ENCODE data around the gene TRIM33.

Gene TRIM33

DNA sequence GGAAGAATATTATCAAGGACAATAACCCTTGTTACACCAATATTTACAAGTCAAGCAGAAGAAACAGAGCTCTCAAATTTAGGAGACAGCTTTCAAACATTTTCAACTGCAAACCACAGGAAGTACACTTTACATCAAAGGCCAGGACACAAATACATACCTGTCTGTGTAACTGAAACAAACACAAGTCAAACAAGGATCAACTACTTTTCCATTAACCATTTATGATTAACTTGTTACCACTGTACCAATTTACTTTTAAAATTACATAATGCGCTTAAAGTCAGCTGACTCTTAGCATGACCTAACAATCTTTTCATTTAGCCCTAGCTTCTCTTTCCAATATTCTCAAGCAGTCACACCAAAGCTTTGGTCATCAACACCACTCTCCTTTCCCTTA lies 43.5 kb downstream of the TRIM33 start:
- ChIA-PET POLR2A (ENCODE audit: low non-redundant PET) (no interaction called here), CTCF (no interaction called here)
- no peak for DNase-seq (ENCODE audit: low spot score)
- H3K27ac ChIP-seq: no peak overlapping the region
- TF ChIP-seq, protein P1, sequence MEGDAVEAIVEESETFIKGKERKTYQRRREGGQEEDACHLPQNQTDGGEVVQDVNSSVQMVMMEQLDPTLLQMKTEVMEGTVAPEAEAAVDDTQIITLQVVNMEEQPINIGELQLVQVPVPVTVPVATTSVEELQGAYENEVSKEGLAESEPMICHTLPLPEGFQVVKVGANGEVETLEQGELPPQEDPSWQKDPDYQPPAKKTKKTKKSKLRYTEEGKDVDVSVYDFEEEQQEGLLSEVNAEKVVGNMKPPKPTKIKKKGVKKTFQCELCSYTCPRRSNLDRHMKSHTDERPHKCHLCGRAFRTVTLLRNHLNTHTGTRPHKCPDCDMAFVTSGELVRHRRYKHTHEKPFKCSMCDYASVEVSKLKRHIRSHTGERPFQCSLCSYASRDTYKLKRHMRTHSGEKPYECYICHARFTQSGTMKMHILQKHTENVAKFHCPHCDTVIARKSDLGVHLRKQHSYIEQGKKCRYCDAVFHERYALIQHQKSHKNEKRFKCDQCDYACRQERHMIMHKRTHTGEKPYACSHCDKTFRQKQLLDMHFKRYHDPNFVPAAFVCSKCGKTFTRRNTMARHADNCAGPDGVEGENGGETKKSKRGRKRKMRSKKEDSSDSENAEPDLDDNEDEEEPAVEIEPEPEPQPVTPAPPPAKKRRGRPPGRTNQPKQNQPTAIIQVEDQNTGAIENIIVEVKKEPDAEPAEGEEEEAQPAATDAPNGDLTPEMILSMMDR (conservative IDR thresholded peaks at IDR 0.05; ENCODE audit: low read depth): no peak

DNA sequence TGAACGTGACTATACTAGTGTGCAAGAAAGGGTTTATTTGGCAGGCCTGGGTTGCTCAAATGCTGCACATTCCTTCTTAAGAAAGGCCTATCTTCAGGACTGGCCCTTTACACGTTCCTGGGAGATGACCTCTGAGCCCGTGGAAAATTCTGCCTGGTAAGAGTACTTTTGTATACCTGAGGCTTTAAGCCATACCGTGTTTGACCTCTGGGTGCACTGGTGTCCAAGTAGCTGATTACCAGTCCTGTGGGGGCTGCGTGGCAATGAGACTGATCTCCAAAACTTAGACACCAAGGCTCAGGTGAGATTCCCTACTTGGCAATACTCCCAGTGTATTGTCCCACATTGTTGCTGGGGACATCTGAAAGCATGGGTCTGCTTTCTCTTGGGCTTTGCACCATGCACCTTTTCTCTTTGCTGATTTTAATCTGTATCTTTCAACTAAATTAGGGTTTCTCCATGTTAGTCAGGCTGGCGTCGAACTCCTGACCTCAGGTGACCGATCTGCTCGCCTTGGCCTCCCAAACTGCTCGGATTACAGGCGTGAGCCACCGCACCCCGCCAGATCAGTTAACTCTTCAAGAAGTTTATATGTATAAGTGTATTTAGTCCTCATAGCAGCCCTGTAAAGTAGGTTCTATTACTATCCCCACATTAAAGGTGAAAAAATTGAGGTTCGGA lies 44.5 kb downstream of the TRIM33 start:
- POLR2A ChIA-PET (ENCODE audit: low non-redundant PET): no interaction called here
- CTCF ChIA-PET: interaction anchor here (0.5 kb wide), 1 partner anchor 10 kb away, joined by 3 read pairs; no protein-coding TSS in a partner anchor
- no peak overlapping the region for H3K27ac ChIP-seq
- TF ChIP-seq, protein P1 (conservative IDR thresholded peaks at IDR 0.05; ENCODE audit: low read depth): no peak
- DNase-seq (ENCODE audit: low spot score): no peak

DNA sequence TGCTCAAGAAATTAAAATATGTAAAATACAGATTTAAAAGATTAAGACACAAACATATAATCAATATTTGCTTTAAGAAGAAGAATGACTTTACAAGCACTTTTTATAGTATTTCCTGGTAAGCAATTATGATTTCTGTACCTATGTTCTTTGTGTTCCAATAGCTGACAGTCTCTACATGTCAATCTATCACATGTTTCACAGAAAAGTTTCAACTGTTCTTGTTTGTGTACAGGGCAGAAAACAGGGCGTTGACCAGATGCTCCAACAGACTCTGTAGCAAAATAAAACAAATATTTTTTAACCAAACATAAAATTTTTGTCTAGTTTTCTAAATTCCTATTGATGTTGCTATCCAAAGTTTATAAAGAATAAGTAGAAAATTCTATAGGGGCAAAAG lies 48.0 kb downstream of the TRIM33 start:
- TF ChIP-seq, protein P1 (conservative IDR thresholded peaks at IDR 0.05; ENCODE audit: low read depth): no peak
- no peak for DNase-seq (ENCODE audit: low spot score)
- H3K27ac ChIP-seq: no peak overlapping the region
- CTCF ChIA-PET: interaction anchor here (0.6 kb wide), 1 partner anchor 724 kb away, joined by 3 read pairs; no protein-coding TSS in a partner anchor
- POLR2A ChIA-PET (ENCODE audit: low non-redundant PET): no interaction called here

DNA sequence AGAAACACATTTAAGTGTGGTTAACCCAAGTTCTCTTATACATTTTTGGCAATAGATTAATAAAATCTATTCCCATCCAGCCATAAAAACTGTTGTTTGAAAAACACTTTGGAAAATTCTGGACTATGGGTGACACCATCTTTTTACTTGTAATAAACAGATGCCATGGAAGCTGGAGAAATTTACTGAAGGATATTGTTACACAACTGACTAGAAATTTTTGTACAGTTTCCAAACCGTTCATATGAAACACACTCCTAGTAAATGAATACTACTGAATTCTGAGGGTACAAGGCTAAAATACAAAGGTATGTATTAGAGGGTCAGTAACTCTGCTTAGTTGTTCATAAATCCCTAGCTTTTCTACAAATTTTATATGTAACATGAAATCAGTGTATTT lies 48.7 kb downstream of the TRIM33 start:
- ChIA-PET POLR2A (ENCODE audit: low non-redundant PET) (no interaction called here), CTCF (interaction anchor here (0.6 to 0.7 kb wide), 2 partner anchors 116 to 724 kb away, joined by 3 read pairs; no protein-coding TSS in a partner anchor)
- H3K27ac ChIP-seq: no peak overlapping the region
- no peak for DNase-seq (ENCODE audit: low spot score)
- TF ChIP-seq, protein P1 (conservative IDR thresholded peaks at IDR 0.05; ENCODE audit: low read depth): no peak

DNA sequence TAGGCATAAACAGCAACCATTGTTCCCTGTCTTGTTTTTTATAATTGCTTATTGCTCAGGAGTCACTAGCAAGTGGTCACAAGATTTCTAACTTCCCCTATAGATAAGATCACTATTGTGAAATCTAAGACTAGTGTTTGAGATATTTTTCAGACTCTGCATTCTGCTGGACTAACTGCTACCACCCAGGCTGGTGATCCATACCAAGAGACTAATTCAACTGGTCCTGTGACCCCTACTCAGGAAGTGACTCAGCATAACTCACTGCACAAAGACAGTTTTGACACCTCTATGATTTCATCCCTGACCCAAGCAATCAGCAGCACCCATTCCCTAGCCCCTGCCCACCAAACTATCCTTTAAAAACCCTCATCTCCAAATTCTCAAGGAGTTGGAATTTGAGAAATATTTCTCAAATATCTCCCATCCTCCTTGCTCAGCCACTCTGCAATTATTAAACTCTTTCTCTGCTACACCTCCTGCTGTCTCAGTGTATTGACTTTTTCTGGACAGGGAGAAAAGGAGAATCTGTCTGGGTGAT lies 52.7 kb downstream of the TRIM33 start:
- CTCF ChIA-PET: no interaction called here
- peak; percentile 38 for DNase-seq (ENCODE audit: low spot score)
- TF ChIP-seq, protein P1 (conservative IDR thresholded peaks at IDR 0.05; ENCODE audit: low read depth): no peak
- H3K27ac ChIP-seq: no peak overlapping the region
- POLR2A ChIA-PET (ENCODE audit: low non-redundant PET): no interaction called here

DNA sequence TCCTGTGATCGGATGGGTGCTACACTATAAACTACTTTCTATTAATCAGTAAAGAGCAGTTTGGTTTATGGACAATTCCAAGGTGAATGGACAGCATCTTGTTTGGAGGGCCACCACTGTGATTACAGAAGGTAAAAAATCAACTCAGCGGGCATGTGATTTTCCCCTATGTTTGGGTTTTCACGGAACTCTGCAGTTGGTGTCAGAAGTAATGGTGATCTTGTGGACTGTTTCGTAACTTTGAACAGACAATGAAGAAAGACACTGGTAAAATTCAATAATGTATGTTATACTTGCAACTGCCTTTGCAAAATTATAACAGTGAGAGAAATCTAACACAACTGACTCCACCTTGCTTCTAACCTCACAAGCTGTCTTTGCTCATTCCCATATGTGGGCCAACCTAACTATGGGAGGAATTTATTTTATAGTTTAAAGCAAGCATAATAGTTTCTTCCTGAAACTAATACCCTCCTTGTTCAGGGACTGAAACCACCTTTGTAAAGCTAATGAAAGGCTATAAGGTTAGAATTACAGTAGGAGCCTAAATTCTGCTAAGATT lies 53.2 kb downstream of the TRIM33 start:
- H3K27ac ChIP-seq: no peak overlapping the region
- no peak for DNase-seq (ENCODE audit: low spot score)
- ChIA-PET POLR2A (ENCODE audit: low non-redundant PET) (no interaction called here), CTCF (no interaction called here)
- TF ChIP-seq, protein P1 (conservative IDR thresholded peaks at IDR 0.05; ENCODE audit: low read depth): no peak
